Amniotic epithelial cell (primary cell): ENCODE results near the gene IGDCC3.
A peak's percentile ranks its signal among the peaks of the same experiment; 100 is the strongest.

ENCODE experiments used
- DNase-seq: peaks from one replicate; pipeline ENCODE4 v3.0.0-alpha.2; 2010; ENCODE audit warnings: low read depth

The IGDCC3 gene

GRCh38 chr15:65377976-65378366, at the start of gene IGDCC3:
Gene IGDCC3 (minus strand): TSS chr15:65378002. CDS start chr15:65377788, 214 bp downstream.
- no peak for DNase-seq

GRCh38 chr15:65426216-65426853, 48.5 kb upstream of the IGDCC3 start:
- no peak for DNase-seq

GRCh38 chr15:65424683-65425082, 46.9 kb upstream of the IGDCC3 start:
- no peak for DNase-seq

GRCh38 chr15:65423976-65424679, 46.3 kb upstream of the IGDCC3 start:
- peak; percentile 42 for DNase-seq

- DNase-seq, result no peak
These were observed 45.6 kb upstream of the IGDCC3 start for GRCh38 chr15:65423150-65423975.

- DNase-seq, result no peak
These were observed 43.8 kb upstream of the IGDCC3 start for GRCh38 chr15:65421360-65422215.

GRCh38 chr15:65420975-65421359, 43.2 kb upstream of the IGDCC3 start:
- DNase-seq, result no peak

- DNase-seq, result no peak
These were observed 40.8 kb upstream of the IGDCC3 start for GRCh38 chr15:65418596-65418995.

GRCh38 chr15:65416845-65417416, 39.1 kb upstream of the IGDCC3 start:
- no peak for DNase-seq

- no peak for DNase-seq
These were observed 37.2 kb upstream of the IGDCC3 start for GRCh38 chr15:65414841-65415621.

GRCh38 chr15:65413760-65414144, 36.0 kb upstream of the IGDCC3 start:
- DNase-seq, result no peak

- DNase-seq, result no peak
These were observed 35.4 kb upstream of the IGDCC3 start for GRCh38 chr15:65413051-65413759.

- no peak for DNase-seq
These were observed 34.8 kb upstream of the IGDCC3 start for GRCh38 chr15:65412556-65412955.

- DNase-seq, result peak; percentile 30
These were observed 33.8 kb upstream of the IGDCC3 start for GRCh38 chr15:65411465-65412071.

GRCh38 chr15:65410972-65411371, 33.2 kb upstream of the IGDCC3 start:
- no peak for DNase-seq

- DNase-seq, result no peak
These were observed 32.2 kb upstream of the IGDCC3 start for GRCh38 chr15:65410036-65410435.

- peak; percentile 97 for DNase-seq
These were observed 31.3 kb upstream of the IGDCC3 start for GRCh38 chr15:65409036-65409631.

GRCh38 chr15:65408324-65409035, 30.7 kb upstream of the IGDCC3 start:
- DNase-seq, result no peak
